ENCODE data around the gene GALNT8. TPM values are rescaled to one million over a fixed set of nuclear protein-coding genes. Genes with fewer than 3 reads are reported as not detected.

GALNT8 gene
- total and polyA plus RNA-seq, 2 donors (not counting 1 experiment from before 2014, with no cell fraction given), result 0.30 to 1.3 TPM

- ChIA-PET CTCF (no interaction called here), POLR2A (no interaction called here)
- Histone ChIP-seq H3K9me3 (ENCODE audit: control extremely low read depth in 1 of 3, control insufficient read depth in 2 of 3, insufficient read depth in 1 of 3, low read length in 2 of 3) (no peaks in the 10 kb centered on the region), H3K79me2 (ENCODE audit: control insufficient read depth, insufficient read depth, low read length) (no peaks in the 10 kb centered on the region), H3K4me1 (ENCODE audit: control insufficient read depth in 2 of 2, insufficient read depth in 2 of 2, low read length in 2 of 2) (no peaks in the 10 kb centered on the region), H3K27ac (ENCODE audit: low read length in 2 of 2) (no peak overlapping the region), H3K27me3 (replicated peaks in 1 of 4; ENCODE audit: control extremely low read depth in 1 of 4, control insufficient read depth in 3 of 4, insufficient read depth in 4 of 4, low read length in 3 of 4) (no peaks in the 10 kb centered on the region), H3K36me3 (replicated peaks in 1 of 2; ENCODE audit: control extremely low read depth in 1 of 2, control insufficient read depth in 1 of 2, extremely low read depth in 1 of 2, insufficient read depth in 2 of 2, low read length in 1 of 2) (no peaks in the 10 kb centered on the region), H3K4me3 (ENCODE audit: control extremely low read depth in 1 of 5, extremely low read depth in 1 of 5, insufficient read depth in 1 of 5, low read depth in 2 of 5, low read length in 4 of 5) (no peak overlapping the region), H3K9ac (ENCODE audit: low read length) (no peak overlapping the region), H2AFZ (ENCODE audit: insufficient read depth, low read depth, low read length, poor library complexity, severe bottlenecking) (no peak overlapping the region), H3K4me2 (replicated peaks; ENCODE audit: low read depth, low read length, poor library complexity, severe bottlenecking) (no peak overlapping the region), H4K20me1 (ENCODE audit: control insufficient read depth, insufficient read depth, low read length, poor library complexity, severe bottlenecking) (no peaks in the 10 kb centered on the region)
- DNase-seq (no peak), ATAC-seq (ENCODE audit: low read depth) (no peak)
- Mint-ChIP-seq H3K9me3 (ENCODE audit: insufficient read depth) (no peaks in the 10 kb centered on the region), H3K4me3 (no peak overlapping the region), H3K27me3 (peaks cover 15% of the 10 kb centered on the region), H3K4me1 (no peaks in the 10 kb centered on the region), H3K27ac (no peak overlapping the region)
- TF ChIP-seq, protein P1, sequence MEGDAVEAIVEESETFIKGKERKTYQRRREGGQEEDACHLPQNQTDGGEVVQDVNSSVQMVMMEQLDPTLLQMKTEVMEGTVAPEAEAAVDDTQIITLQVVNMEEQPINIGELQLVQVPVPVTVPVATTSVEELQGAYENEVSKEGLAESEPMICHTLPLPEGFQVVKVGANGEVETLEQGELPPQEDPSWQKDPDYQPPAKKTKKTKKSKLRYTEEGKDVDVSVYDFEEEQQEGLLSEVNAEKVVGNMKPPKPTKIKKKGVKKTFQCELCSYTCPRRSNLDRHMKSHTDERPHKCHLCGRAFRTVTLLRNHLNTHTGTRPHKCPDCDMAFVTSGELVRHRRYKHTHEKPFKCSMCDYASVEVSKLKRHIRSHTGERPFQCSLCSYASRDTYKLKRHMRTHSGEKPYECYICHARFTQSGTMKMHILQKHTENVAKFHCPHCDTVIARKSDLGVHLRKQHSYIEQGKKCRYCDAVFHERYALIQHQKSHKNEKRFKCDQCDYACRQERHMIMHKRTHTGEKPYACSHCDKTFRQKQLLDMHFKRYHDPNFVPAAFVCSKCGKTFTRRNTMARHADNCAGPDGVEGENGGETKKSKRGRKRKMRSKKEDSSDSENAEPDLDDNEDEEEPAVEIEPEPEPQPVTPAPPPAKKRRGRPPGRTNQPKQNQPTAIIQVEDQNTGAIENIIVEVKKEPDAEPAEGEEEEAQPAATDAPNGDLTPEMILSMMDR (IDR thresholded peaks at IDR 0.05), result no peak
- TF ChIP-seq EZH2 (IDR thresholded peaks at IDR 0.05; ENCODE audit: borderline replicate concordance, insufficient read depth, low read depth, low read length, poor library complexity, severe bottlenecking), result no peak
- intact Hi-C loops (cut with micrococcal nuclease), result no loop called here
These were observed 14.4 kb upstream of the GALNT8 start for GRCh38 chr12:4705824-4706223.

- H3K79me2 ChIP-seq (ENCODE audit: control insufficient read depth, insufficient read depth, low read length), result no peaks in the 10 kb centered on the region
- ChIA-PET CTCF (no interaction called here), POLR2A (no interaction called here)
- Mint-ChIP-seq H3K27ac (no peak overlapping the region), H3K4me3 (no peak overlapping the region), H3K9me3 (ENCODE audit: insufficient read depth) (no peaks in the 10 kb centered on the region), H3K27me3 (peaks cover 18% of the 10 kb centered on the region), H3K4me1 (no peaks in the 10 kb centered on the region)
- no peaks in the 10 kb centered on the region for H4K20me1 ChIP-seq (ENCODE audit: control insufficient read depth, insufficient read depth, low read length, poor library complexity, severe bottlenecking)
- intact Hi-C loops (cut with micrococcal nuclease), result no loop called here
- ATAC-seq (ENCODE audit: low read depth) (no peak), DNase-seq (no peak)
- no peak overlapping the region for H3K4me2 ChIP-seq (replicated peaks; ENCODE audit: low read depth, low read length, poor library complexity, severe bottlenecking)
- no peak overlapping the region for H3K27ac ChIP-seq (ENCODE audit: low read length in 2 of 2)
- no peaks in the 10 kb centered on the region for H3K36me3 ChIP-seq (replicated peaks in 1 of 2; ENCODE audit: control extremely low read depth in 1 of 2, control insufficient read depth in 1 of 2, extremely low read depth in 1 of 2, insufficient read depth in 2 of 2, low read length in 1 of 2)
- H2AFZ ChIP-seq (ENCODE audit: insufficient read depth, low read depth, low read length, poor library complexity, severe bottlenecking), result no peak overlapping the region
- WGBS (ENCODE audit: insufficient coverage), result no CpG with 5 or more reads among the region's 2 CpGs
- H3K4me1 ChIP-seq (ENCODE audit: control insufficient read depth in 2 of 2, insufficient read depth in 2 of 2, low read length in 2 of 2), result no peaks in the 10 kb centered on the region
- TF ChIP-seq, protein P1 (IDR thresholded peaks at IDR 0.05), result no peak
- no peak for TF ChIP-seq EZH2 (IDR thresholded peaks at IDR 0.05; ENCODE audit: borderline replicate concordance, insufficient read depth, low read depth, low read length, poor library complexity, severe bottlenecking)
- H3K9me3 ChIP-seq (ENCODE audit: control extremely low read depth in 1 of 3, control insufficient read depth in 2 of 3, insufficient read depth in 1 of 3, low read length in 2 of 3), result no peaks in the 10 kb centered on the region
- H3K9ac ChIP-seq (ENCODE audit: low read length), result no peak overlapping the region
- H3K4me3 ChIP-seq (ENCODE audit: control extremely low read depth in 1 of 5, extremely low read depth in 1 of 5, insufficient read depth in 1 of 5, low read depth in 2 of 5, low read length in 4 of 5), result no peak overlapping the region
- H3K27me3 ChIP-seq (replicated peaks in 1 of 4; ENCODE audit: control extremely low read depth in 1 of 4, control insufficient read depth in 3 of 4, insufficient read depth in 4 of 4, low read length in 3 of 4), result no peaks in the 10 kb centered on the region
These were observed 12.9 kb upstream of the GALNT8 start for GRCh38 chr12:4707306-4707705.

All from B cell (primary cell).